K562 (cell line): ENCODE data around the gene SPRN. TPM values are rescaled to one million over a fixed set of nuclear protein-coding genes. Genes with fewer than 3 reads are reported as not detected.

Experiments used
- CTBP1 ChIP-seq: fragments of 450-650 bp; IDR thresholded peaks from 2 replicates; pipeline ENCODE4 v1.6.1; 2016; ENCODE audit warnings: borderline replicate concordance
- FIP1L1 ChIP-seq: fragments of 200-400 bp; formaldehyde crosslinking; IDR thresholded peaks from 2 replicates; pipeline ENCODE4 v1.6.1; 2018; ENCODE audit warnings: mild to moderate bottlenecking, low read depth, low read length; ENCODE audit not compliant: poor library complexity, severe bottlenecking
- GTF2F1 ChIP-seq: IDR thresholded peaks from 2 replicates; pipeline ENCODE4 v1.6.1; 2011; ENCODE audit warnings: low read depth, low read length, improper control_type of control experiment
- HCFC1 ChIP-seq: IDR thresholded peaks from 2 replicates; pipeline ENCODE4 v1.6.1; 2012; ENCODE audit warnings: low read depth, low read length, improper control_type of control experiment
- MAFF ChIP-seq: IDR thresholded peaks from 2 replicates; pipeline ENCODE4 v1.6.1; 2012; ENCODE audit warnings: low read length, improper control_type of control experiment
- MBD2 ChIP-seq: sonication (generic); IDR thresholded peaks from 2 replicates; pipeline ENCODE4 v1.6.1; 2016; ENCODE audit warnings: low read depth, borderline replicate concordance
- NCOA1 ChIP-seq: fragments of 450-650 bp; IDR thresholded peaks from 2 replicates; pipeline ENCODE4 v1.6.1; 2016; ENCODE audit warnings: low read depth
- NCOR1 ChIP-seq: fragments of 450-650 bp; IDR thresholded peaks from 2 replicates; pipeline ENCODE4 v1.6.1; 2016; ENCODE audit warnings: mild to moderate bottlenecking, moderate library complexity
- NRF1 ChIP-seq, 2 experiments: fragments of 450-650 bp; IDR thresholded peaks in 1 of 2; conservative IDR thresholded peaks in 1 of 2; 2 replicates each; pipeline ENCODE4 v1.6.1; 2014; ENCODE audit warnings: mild to moderate bottlenecking in 2 of 2
- RBFOX2 ChIP-seq: fragments of 200-400 bp; formaldehyde crosslinking; IDR thresholded peaks from 2 replicates; pipeline ENCODE4 v1.6.1; 2017; ENCODE audit warnings: low read depth, mild to moderate bottlenecking, low read length, moderate library complexity
- RBM25 ChIP-seq: fragments of 200-400 bp; formaldehyde crosslinking; IDR thresholded peaks from 2 replicates; pipeline ENCODE4 v1.6.1; 2018; ENCODE audit warnings: low read length, low read depth, moderate library complexity; ENCODE audit not compliant: severe bottlenecking
- RCOR1 ChIP-seq, 2 experiments: IDR thresholded peaks; 2 replicates each; pipeline ENCODE4 v1.6.1; 2012; ENCODE audit warnings: low read depth in 2 of 2, low read length in 2 of 2, borderline replicate concordance in 1 of 2, improper control_type of control experiment in 1 of 2
- SRSF3 ChIP-seq: fragments of 200-400 bp; formaldehyde crosslinking; IDR thresholded peaks from 2 replicates; pipeline ENCODE4 v1.6.1; 2016; ENCODE audit warnings: mild to moderate bottlenecking, low read length, moderate library complexity; ENCODE audit not compliant: insufficient read depth
- ZNF316 ChIP-seq: fragments of 450-650 bp; IDR thresholded peaks from 2 replicates; pipeline ENCODE4 v1.6.1; 2016
- polyA plus RNA-seq, 8 experiments: library from polyadenylated mRNA; depleted of rRNA in 4 of 8; stranded (reverse) in 5 of 8; unstranded in 3 of 8; fragments of >200 nt; fragmentation: Nextera tagmentation in 2 of 8; fragmentation: Illumina TruSeq in 1 of 8; extraction: Ambion mirVana in 2 of 8; extraction: Trizol in 1 of 8; gene quantifications; 2 replicates each; pipeline versions ENCODE4 v1.2.1 to v1.2.3, GENCODE V29; 2011 to 2014; ENCODE audit warnings: inconsistent platforms in 1 of 8, missing spikeins in 1 of 8
- total RNA-seq, 7 experiments: library from RNA; depleted of rRNA in 6 of 7; stranded (reverse); fragments of >200 nt in 6 of 7; fragmentation: Illumina TruSeq in 2 of 7; extraction: Trizol in 2 of 7; gene quantifications; 2 replicates each; pipeline versions ENCODE4 v1.2.1 to v1.2.3, GENCODE V29; 2011 to 2021; ENCODE audit warnings: low replicate concordance in 1 of 7
- TF ChIP-seq, protein P1 (sequence below): fragments of 450-650 bp; IDR thresholded peaks from 2 replicates; pipeline ENCODE4 v1.6.1; 2016; ENCODE audit warnings: borderline replicate concordance
- TF ChIP-seq, protein P2 (sequence below), 3 experiments: fragments of 200-800 bp in 1 of 3; sonication (Bioruptor generic) in 1 of 3; sonication (generic) in 1 of 3; formaldehyde crosslinking in 1 of 3; IDR thresholded peaks; 2 replicates each; pipeline versions ENCODE4 v1.6.1 to v1.8.0; 2016 to 2022; ENCODE audit warnings: mild to moderate bottlenecking in 2 of 3, missing compliant biosample characterization in 2 of 3, missing genetic modification characterization in 2 of 3, missing genetic modification reagents in 1 of 3
- TF ChIP-seq, protein P3 (sequence below): fragments of 450-650 bp; IDR thresholded peaks from 2 replicates; pipeline ENCODE4 v1.7.1; 2018; ENCODE audit warnings: mild to moderate bottlenecking, low read depth; ENCODE audit not compliant: partially characterized antibody
- TF ChIP-seq, protein P4 (sequence below): sonication (generic); formaldehyde crosslinking; IDR thresholded peaks from 2 replicates; pipeline ENCODE4 v1.8.0; 2022; ENCODE audit warnings: mild to moderate bottlenecking, low read depth, missing genetic modification reagents
- TF ChIP-seq, protein P5 (sequence below): sonication (generic); formaldehyde crosslinking; IDR thresholded peaks from 2 replicates; pipeline ENCODE4 v1.8.0; 2022; ENCODE audit warnings: missing genetic modification reagents, mild to moderate bottlenecking, moderate library complexity, borderline replicate concordance

Gene SPRN
- total and polyA plus RNA-seq, 9 of the 15 experiments (the other 6 are each of a cell fraction or from before 2014, with no cell fraction given), result 0.04 TPM; not detected in 8

DNA sequence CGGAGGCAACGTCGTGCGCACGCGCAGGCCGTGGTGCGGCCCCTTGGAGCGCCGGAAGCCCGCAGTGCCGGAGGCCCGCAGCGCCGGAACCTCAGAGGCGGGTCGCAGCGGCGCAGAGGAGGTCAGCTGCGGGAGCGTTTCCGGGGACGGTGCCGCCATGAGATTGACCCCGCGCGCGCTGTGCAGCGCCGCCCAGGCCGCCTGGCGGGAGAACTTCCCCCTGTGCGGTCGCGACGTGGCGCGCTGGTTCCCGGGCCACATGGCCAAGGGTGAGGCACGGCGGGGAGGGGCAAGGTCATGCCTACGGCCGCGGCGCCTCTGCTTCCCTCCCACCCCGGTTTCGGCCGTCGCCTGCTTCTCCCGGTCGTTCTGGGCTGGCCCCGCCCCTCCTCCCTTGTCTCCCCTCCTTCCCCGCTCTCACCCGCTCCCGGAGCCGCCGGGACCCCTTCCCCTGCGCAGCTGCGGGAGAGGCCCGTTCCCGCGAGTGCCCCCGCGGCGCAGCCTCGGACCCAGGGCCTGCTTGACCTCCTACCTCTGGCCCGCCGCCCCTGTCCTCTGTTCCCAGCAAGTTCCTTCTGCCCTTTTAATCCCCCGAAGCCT lies 30.3 kb downstream of the SPRN start, which contains the start of gene MTG1 (continued):
- TF ChIP-seq, protein P1, sequence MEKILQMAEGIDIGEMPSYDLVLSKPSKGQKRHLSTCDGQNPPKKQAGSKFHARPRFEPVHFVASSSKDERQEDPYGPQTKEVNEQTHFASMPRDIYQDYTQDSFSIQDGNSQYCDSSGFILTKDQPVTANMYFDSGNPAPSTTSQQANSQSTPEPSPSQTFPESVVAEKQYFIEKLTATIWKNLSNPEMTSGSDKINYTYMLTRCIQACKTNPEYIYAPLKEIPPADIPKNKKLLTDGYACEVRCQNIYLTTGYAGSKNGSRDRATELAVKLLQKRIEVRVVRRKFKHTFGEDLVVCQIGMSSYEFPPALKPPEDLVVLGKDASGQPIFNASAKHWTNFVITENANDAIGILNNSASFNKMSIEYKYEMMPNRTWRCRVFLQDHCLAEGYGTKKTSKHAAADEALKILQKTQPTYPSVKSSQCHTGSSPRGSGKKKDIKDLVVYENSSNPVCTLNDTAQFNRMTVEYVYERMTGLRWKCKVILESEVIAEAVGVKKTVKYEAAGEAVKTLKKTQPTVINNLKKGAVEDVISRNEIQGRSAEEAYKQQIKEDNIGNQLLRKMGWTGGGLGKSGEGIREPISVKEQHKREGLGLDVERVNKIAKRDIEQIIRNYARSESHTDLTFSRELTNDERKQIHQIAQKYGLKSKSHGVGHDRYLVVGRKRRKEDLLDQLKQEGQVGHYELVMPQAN, result peak; percentile 64; the same call in 1 of the 2 replicates
- TF ChIP-seq ZNF316 (peak; percentile 7; the same call in 1 of the 2 replicates), RCOR1 (IDR thresholded peaks at IDR 0.05; ENCODE audit: borderline replicate concordance in 1 of 2, low read depth in 2 of 2, low read length in 2 of 2) (0 out of 4 replicates have a peak, but pooled peaks of 1 of the 2 experiments have one; percentile 29), CTBP1 (peak; percentile 96), HCFC1 (peak; percentile 91), FIP1L1 (peak; percentile 86), GTF2F1 (peak; percentile 77; the same call in 1 of the 2 replicates), SRSF3 (no peak), NCOA1 (peak; percentile 70; the same call in 1 of the 2 replicates), MBD2 (0 out of 2 replicates have a peak, but pooled peaks have one; percentile 37), NRF1 (conservative IDR thresholded peaks at IDR 0.05 in 1 of 2, IDR thresholded peaks at IDR 0.05 in 1 of 2) (peak; percentile 98), RBM25 (peak; percentile 16), NCOR1 (peak; percentile 29; the same call in 1 of the 2 replicates), MAFF (no peak), RBFOX2 (peak; percentile 93)
- TF ChIP-seq, protein P2, sequence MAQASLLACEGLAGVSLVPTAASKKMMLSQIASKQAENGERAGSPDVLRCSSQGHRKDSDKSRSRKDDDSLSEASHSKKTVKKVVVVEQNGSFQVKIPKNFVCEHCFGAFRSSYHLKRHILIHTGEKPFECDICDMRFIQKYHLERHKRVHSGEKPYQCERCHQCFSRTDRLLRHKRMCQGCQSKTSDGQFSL (CRISPR knock-in tag; IDR thresholded peaks at IDR 0.05), result 0 out of 2 replicates have a peak, but pooled peaks have one; percentile 42
- TF ChIP-seq, protein P2 (tag; IDR thresholded peaks at IDR 0.05), result no peak
- TF ChIP-seq, protein P3, sequence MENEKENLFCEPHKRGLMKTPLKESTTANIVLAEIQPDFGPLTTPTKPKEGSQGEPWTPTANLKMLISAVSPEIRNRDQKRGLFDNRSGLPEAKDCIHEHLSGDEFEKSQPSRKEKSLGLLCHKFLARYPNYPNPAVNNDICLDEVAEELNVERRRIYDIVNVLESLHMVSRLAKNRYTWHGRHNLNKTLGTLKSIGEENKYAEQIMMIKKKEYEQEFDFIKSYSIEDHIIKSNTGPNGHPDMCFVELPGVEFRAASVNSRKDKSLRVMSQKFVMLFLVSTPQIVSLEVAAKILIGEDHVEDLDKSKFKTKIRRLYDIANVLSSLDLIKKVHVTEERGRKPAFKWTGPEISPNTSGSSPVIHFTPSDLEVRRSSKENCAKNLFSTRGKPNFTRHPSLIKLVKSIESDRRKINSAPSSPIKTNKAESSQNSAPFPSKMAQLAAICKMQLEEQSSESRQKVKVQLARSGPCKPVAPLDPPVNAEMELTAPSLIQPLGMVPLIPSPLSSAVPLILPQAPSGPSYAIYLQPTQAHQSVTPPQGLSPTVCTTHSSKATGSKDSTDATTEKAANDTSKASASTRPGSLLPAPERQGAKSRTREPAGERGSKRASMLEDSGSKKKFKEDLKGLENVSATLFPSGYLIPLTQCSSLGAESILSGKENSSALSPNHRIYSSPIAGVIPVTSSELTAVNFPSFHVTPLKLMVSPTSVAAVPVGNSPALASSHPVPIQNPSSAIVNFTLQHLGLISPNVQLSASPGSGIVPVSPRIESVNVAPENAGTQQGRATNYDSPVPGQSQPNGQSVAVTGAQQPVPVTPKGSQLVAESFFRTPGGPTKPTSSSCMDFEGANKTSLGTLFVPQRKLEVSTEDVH, result peak; percentile 83
- TF ChIP-seq, protein P4, sequence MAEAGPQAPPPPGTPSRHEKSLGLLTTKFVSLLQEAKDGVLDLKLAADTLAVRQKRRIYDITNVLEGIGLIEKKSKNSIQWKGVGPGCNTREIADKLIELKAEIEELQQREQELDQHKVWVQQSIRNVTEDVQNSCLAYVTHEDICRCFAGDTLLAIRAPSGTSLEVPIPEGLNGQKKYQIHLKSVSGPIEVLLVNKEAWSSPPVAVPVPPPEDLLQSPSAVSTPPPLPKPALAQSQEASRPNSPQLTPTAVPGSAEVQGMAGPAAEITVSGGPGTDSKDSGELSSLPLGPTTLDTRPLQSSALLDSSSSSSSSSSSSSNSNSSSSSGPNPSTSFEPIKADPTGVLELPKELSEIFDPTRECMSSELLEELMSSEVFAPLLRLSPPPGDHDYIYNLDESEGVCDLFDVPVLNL (CRISPR knock-in tag), result peak; percentile 60; the same call in 1 of the 2 replicates
- TF ChIP-seq, protein P5, sequence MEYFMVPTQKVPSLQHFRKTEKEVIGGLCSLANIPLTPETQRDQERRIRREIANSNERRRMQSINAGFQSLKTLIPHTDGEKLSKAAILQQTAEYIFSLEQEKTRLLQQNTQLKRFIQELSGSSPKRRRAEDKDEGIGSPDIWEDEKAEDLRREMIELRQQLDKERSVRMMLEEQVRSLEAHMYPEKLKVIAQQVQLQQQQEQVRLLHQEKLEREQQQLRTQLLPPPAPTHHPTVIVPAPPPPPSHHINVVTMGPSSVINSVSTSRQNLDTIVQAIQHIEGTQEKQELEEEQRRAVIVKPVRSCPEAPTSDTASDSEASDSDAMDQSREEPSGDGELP, result peak; percentile 96
